CD14-positive monocyte (primary cell): ENCODE results near the gene IGF1R. TPM values are rescaled to one million over a fixed set of nuclear protein-coding genes. Genes with fewer than 3 reads are reported as not detected.

ENCODE experiments used
- DNase-seq, 3 donors: peaks; one replicate each; pipeline ENCODE4 v3.0.0-alpha.2; 2011 to 2022
- H2AFZ ChIP-seq: 2 replicates; pipeline ENCODE4 v1.6.0; 2012; ENCODE audit warnings: mild to moderate bottlenecking, low read depth, low read length, inconsistent platforms; ENCODE audit not compliant: insufficient read depth, poor library complexity, severe bottlenecking
- H3K27ac ChIP-seq, 2 donors: 1 replicate in 1 of 2; 2 replicates in 1 of 2; pipeline ENCODE4 v1.5.1; 2012 to 2013; ENCODE audit warnings: low read length in 2 of 2, control low read depth in 1 of 2, inconsistent platforms in 1 of 2, low read depth in 1 of 2, mild to moderate bottlenecking in 1 of 2
- H3K27me3 ChIP-seq, 2 donors: one replicate each; pipeline versions ENCODE4 v1.6.0 to v1.6.1; 2011 to 2013; ENCODE audit warnings: low read length in 2 of 2; ENCODE audit not compliant: control insufficient read depth in 2 of 2, insufficient read depth in 2 of 2
- H3K36me3 ChIP-seq, 2 donors: replicated peaks in 1 of 2; 1 replicate in 1 of 2; 2 replicates in 1 of 2; pipeline versions ENCODE4 v1.5.1 to v1.6.1; 2012 to 2013; ENCODE audit warnings: low read length in 2 of 2, control low read depth in 1 of 2, inconsistent platforms in 1 of 2, mild to moderate bottlenecking in 1 of 2; ENCODE audit not compliant: insufficient read depth in 2 of 2, control insufficient read depth in 1 of 2
- H3K4me1 ChIP-seq, 2 donors: 1 replicate in 1 of 2; 2 replicates in 1 of 2; pipeline versions ENCODE4 v1.5.1 to v1.6.1; 2012 to 2013; ENCODE audit warnings: low read length in 2 of 2, control low read depth in 1 of 2, inconsistent platforms in 1 of 2, mild to moderate bottlenecking in 1 of 2, moderate library complexity in 1 of 2; ENCODE audit not compliant: insufficient read depth in 2 of 2, control insufficient read depth in 1 of 2
- H3K4me2 ChIP-seq: replicated peaks from 2 replicates; pipeline ENCODE3; 2012; ENCODE audit warnings: low read length, moderate library complexity, mild to moderate bottlenecking; ENCODE audit not compliant: poor library complexity, severe bottlenecking; ENCODE audit errors: extremely low read depth
- H3K4me3 ChIP-seq, 3 experiments: fragments of 200-600 bp in 1 of 3; sonication (generic) in 1 of 3; replicated peaks in 1 of 3; 1 replicate in 2 of 3; 2 replicates in 1 of 3; pipeline ENCODE4 v1.5.1; 2011 to 2013; ENCODE audit warnings: low read length in 3 of 3, mild to moderate bottlenecking in 3 of 3, control low read depth in 2 of 3, low read depth in 2 of 3, inconsistent platforms in 1 of 3, moderate library complexity in 1 of 3
- H3K79me2 ChIP-seq: 2 replicates; pipeline ENCODE4 v1.6.0; 2012; ENCODE audit warnings: mild to moderate bottlenecking, control low read depth, inconsistent platforms, low read length, moderate library complexity; ENCODE audit not compliant: insufficient read depth
- H3K9ac ChIP-seq: 2 replicates; pipeline ENCODE4 v1.6.0; 2017; ENCODE audit warnings: low read length, mild to moderate bottlenecking; ENCODE audit not compliant: insufficient read depth, poor library complexity, severe bottlenecking
- H3K9me3 ChIP-seq, 2 donors: replicated peaks in 1 of 2; 1 replicate in 1 of 2; 2 replicates in 1 of 2; pipeline versions ENCODE4 v1.5.1 to v1.6.1; 2012 to 2013; ENCODE audit warnings: low read length in 2 of 2, control low read depth in 1 of 2; ENCODE audit not compliant: control insufficient read depth in 1 of 2, insufficient read depth in 1 of 2
- H4K20me1 ChIP-seq: 2 replicates; pipeline ENCODE4 v1.6.0; 2012; ENCODE audit warnings: mild to moderate bottlenecking, low read length, control low read depth, moderate library complexity; ENCODE audit not compliant: insufficient read depth
- H3K27ac Mint-ChIP-seq, 7 donors: one replicate each; pipeline ENCODE4 v1.8.0; 2020; ENCODE audit warnings: mild to moderate bottlenecking in 7 of 7, mixed read lengths in 7 of 7, moderate library complexity in 6 of 7, inconsistent platforms in 2 of 7
- H3K27me3 Mint-ChIP-seq, 3 donors: one replicate each; pipeline ENCODE4 v1.8.0; 2021 to 2022; ENCODE audit warnings: low read depth in 3 of 3, mild to moderate bottlenecking in 3 of 3, mixed read lengths in 3 of 3, moderate library complexity in 3 of 3, inconsistent platforms in 1 of 3
- H3K36me3 Mint-ChIP-seq, 2 donors: one replicate each; pipeline ENCODE4 v1.8.0; 2020; ENCODE audit warnings: mixed read lengths in 2 of 2, inconsistent platforms in 1 of 2, mild to moderate bottlenecking in 1 of 2
- H3K4me1 Mint-ChIP-seq: one replicate; pipeline ENCODE4 v1.8.0; 2020; ENCODE audit warnings: mild to moderate bottlenecking, mixed read lengths
- H3K4me3 Mint-ChIP-seq, 2 donors: one replicate each; pipeline ENCODE4 v1.8.0; 2020; ENCODE audit warnings: mild to moderate bottlenecking in 2 of 2, mixed read lengths in 2 of 2, moderate library complexity in 1 of 2
- H3K9me3 Mint-ChIP-seq, 7 donors: one replicate each; pipeline ENCODE4 v1.8.0; 2020 to 2022; ENCODE audit warnings: mixed read lengths in 7 of 7, mild to moderate bottlenecking in 6 of 7, moderate library complexity in 6 of 7, inconsistent platforms in 2 of 7
- CTCF ChIP-seq: fragments of 200-600 bp; IDR thresholded peaks from one replicate; pipeline ENCODE4 v1.8.0; 2022; ENCODE audit warnings: antibody characterized with exemption, mild to moderate bottlenecking
- WGBS: methylation state at CpG from one replicate; pipeline ENCODE4 v1.1.5; 2013; ENCODE audit warnings: missing lambda C conversion rate; ENCODE audit not compliant: insufficient coverage; 5-methylcytosine and 5-hydroxymethylcytosine counted together
- intact Hi-C, 2 donors: fragments of 100-400 bp; cut with micrococcal nuclease; formaldehyde crosslinking; loops; one replicate each; pipeline versions ENCODE4 v1.15.0 to v1.15.1; 2023
- polyA plus RNA-seq, 3 donors: library from polyadenylated mRNA; depleted of rRNA in 1 of 3; unstranded in 2 of 3; stranded (reverse) in 1 of 3; fragments of 300-500 nt in 2 of 3; fragments of >200 nt in 1 of 3; fragmentation: Illumina TruSeq in 2 of 3; gene quantifications; 1 replicate in 2 of 3; 2 replicates in 1 of 3; pipeline ENCODE4 v1.2.3, GENCODE V29; 2012 to 2021

Gene IGF1R
- polyA plus RNA-seq, 3 donors: 0.35 to 4.9 (median 0.67) TPM

- peaks cover 3 to 5% of the 10 kb centered on the region in 2 donors for H3K36me3 Mint-ChIP-seq
- Histone ChIP-seq H3K36me3 (no peaks in the 10 kb centered on the region), H4K20me1 (peaks cover 86% of the 10 kb centered on the region), H3K27me3 (no peaks in the 10 kb centered on the region), H2AFZ (no peak overlapping the region), H3K79me2 (peaks cover 79% of the 10 kb centered on the region), H3K4me3 (no peak overlapping the region), H3K4me1 (peaks cover 0 to under 1% of the 10 kb centered on the region in 2 donors), H3K9ac (no peak overlapping the region), H3K27ac (no peak overlapping the region), H3K4me2 (no peak overlapping the region), H3K9me3 (no peaks in the 10 kb centered on the region)
- peaks cover 7% of the 10 kb centered on the region for H3K4me1 Mint-ChIP-seq
- H3K4me3 Mint-ChIP-seq: no peak overlapping the region
- TF ChIP-seq CTCF: no peak
- DNase-seq: no peak
- 88% methylated on average over 1 of the region's 1 CpG for WGBS
- H3K27me3 Mint-ChIP-seq: peaks cover 0 to 1% (median 1%) of the 10 kb centered on the region in 3 donors
- intact Hi-C loops: no loop called here
- peaks cover 0 to 3% (median 0%) of the 10 kb centered on the region in 7 donors for H3K9me3 Mint-ChIP-seq
- peak overlapping the region in 1 of 7 donors; percentile 15 for H3K27ac Mint-ChIP-seq
These were observed 75.7 kb downstream of the IGF1R start for GRCh38 chr15:98724048-98724447.

GRCh38 chr15:98724494-98724893, 76.2 kb downstream of the IGF1R start:
- Histone ChIP-seq H3K27me3 (no peaks in the 10 kb centered on the region), H3K4me1 (no peaks in the 10 kb centered on the region), H3K36me3 (no peaks in the 10 kb centered on the region), H4K20me1 (peaks cover 86% of the 10 kb centered on the region), H2AFZ (no peak overlapping the region), H3K27ac (no peak overlapping the region), H3K9me3 (no peaks in the 10 kb centered on the region), H3K4me3 (no peak overlapping the region), H3K9ac (no peak overlapping the region), H3K79me2 (peaks cover 79% of the 10 kb centered on the region), H3K4me2 (no peak overlapping the region)
- intact Hi-C loops: no loop called here
- Mint-ChIP-seq H3K27ac (no peak overlapping the region), H3K4me3 (no peak overlapping the region), H3K36me3 (peaks cover 3 to 5% of the 10 kb centered on the region in 2 donors), H3K27me3 (peaks cover 0 to 1% (median 1%) of the 10 kb centered on the region in 3 donors), H3K4me1 (peaks cover 2% of the 10 kb centered on the region), H3K9me3 (peaks cover 0 to 3% (median 0%) of the 10 kb centered on the region in 7 donors)
- WGBS: 97% methylated on average over 8 of the region's 9 CpGs
- DNase-seq: no peak
- no peak for TF ChIP-seq CTCF
